HK-2 (cell line): ENCODE data around the gene FAM83B.
"Not testable (repeated sequence)": the region's sequence is repeated elsewhere in the genome, so short reads cannot be mapped to it uniquely, and the experiment has no call there.

ENCODE experiments used
- DNase-seq: peaks from one replicate; pipeline ENCODE4 v3.0.0-alpha.2; 2018; ENCODE audit not compliant: unreplicated experiment

FAM83B gene

DNA sequence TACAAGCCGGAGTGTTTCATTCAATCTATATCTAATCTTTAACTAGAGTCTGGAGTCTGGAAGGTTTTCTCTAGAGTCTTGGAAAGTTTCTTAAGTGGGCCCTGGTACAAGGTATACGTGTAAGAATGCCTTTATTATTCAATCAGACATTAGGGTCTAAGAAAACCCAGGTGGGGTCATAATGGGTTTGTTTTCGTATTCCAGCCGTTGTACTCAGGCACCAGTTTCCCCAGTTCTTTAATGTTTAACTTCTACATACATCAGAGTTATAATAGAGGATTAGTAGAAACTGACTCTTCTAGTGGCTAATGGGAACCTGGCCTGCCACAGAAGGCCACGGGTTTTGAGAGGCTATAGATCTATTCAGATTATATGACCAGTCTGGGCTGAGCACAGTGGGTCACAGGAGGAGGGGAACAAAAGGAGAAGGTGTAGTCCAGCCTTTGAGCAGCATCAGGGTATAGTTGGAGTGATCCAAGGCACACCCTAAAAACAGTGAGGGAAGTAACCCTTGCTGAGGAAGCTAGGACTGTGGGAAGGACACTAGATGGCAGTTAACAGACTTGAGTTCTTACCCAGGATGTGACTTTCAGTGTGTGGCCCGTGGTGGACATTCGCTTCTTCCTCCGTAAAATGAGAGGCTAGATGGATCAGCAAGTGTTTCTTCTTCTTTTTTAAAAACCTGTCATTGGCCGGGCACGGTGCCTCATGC is 15.5 kb downstream of the FAM83B start:
- DNase-seq, result no peak

DNA sequence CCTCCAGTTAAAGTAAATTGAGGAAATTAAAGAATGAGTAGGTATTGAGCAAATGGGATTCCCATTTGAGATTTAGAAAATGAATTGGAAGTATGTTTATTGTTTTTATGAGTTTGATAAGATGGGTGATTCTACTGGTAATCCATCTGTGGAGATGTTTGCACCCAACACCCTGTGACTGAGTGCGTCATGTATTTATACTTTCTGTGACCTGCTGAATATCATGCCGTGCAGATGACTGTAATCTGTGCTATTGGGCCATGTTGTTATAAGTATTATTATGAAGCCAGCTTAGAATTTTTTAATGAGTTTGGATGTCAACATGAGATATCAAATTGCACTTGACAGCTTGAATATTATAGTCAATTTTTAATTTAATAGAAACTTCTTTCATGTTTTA is 17.7 kb downstream of the FAM83B start:
- DNase-seq, result no peak

DNA sequence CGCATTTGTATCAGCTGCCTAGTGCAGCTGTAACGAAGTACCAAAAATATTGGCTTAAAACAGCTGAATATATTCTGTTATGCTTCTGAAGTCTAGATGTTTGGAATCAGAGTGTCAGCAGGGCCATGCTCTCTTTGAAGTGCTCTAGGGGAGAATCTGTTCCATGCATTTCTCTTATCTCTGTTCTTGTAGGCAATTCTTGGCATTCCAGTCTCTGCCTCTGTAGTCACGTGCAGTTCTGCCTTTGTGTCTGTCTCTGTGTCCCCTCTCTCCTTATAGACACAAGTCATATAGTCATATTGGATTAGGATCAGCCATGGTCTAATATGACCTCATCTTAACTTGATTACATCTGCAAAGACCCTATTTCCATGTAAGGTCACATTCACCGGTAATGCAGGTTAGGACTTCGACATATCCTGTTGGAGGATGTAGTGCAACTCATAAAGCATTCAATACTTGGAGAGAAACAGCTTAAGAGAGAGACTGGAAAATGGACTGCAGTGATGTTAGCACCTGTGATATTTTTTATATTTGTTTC is 18.6 kb downstream of the FAM83B start:
- no peak for DNase-seq

DNA sequence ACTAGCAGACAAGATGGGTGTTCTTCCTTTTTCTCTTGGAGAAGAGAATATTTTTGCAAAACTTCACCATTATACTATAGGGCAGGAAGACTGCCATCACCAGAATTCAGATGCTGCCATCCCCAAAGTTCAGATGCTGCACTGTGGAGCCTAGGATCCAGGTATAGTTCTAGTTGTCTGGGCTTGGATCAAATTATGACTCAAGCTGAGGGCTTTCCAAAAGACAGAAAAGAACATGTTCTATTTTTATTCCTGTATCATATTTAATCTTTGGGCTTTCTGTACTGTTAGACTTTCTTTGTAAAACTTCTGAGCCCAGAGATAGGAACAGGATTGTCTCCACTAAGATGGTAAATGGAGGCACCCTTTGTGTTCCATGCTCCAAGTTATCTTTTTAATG is 22.0 kb downstream of the FAM83B start:
- DNase-seq, result no peak

DNA sequence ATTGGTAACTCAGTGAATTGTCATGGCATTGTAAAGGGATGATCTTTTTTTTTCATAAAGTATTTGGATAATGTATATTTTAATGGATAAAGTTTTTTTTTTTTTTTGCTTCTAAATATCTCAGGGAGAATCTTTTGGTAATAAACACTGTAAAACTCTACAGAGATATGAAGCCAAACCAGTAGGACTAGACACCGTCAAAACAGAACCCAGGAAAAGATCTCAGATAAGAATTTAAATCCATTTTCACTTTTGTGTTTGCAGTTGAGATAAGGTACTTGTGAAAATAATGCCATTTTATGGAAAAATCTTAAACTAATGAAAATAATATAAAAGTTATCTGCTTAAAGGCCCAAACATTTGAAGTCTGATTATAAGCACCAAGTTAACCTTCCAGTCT is 27.0 kb downstream of the FAM83B start:
- no peak for DNase-seq

DNA sequence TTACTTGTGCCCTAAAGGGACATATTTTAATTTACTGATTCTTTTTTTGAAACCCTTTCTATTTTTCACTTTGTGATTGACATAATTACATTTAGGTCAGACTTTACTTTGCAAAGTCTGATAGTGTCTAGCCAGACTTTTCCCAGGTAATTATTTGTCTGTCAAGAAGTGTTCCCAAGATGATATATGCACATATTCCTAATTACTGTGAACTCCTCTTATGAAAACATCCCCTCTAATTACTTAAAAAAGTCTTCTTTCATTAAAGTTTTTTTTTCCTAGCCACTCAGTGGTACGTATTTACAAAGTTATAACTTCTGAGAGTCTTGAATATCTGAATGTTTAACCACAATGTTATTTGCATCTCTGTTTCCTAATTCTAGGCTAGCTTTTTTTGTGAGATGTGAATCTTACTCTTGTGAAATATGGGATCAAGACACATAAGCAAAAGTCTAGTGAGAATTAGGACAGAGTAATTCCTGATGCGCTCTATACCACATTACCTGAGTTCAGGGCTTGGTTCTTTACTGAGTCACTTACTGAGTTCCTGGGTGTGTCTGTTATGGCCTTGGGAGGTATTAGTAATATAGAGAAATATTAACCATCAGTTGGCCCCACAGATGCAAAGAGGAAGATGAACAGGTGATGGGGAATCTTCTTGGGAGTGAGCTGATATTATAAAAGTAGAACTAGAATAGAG is 27.9 kb downstream of the FAM83B start:
- no peak for DNase-seq

DNA sequence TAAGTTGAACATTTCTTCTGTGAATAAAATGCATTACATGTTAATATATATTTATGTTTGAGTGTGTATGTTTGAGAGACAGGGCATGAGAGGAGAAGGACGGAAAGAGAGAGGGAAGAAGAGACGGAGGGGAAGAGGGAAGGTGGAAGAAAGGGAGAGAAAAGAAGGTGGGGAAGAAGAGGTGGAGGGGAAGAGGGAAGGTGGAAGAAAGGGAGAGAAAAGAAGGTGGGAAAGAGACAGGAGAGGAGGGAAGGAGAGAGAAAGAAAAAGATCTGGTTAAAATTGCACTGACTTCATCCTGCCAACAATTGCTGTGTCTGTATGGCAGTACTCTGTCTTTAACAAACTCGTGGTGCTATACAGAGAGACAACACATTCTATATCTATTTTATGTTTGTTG is 29.0 kb downstream of the FAM83B start:
- no peak for DNase-seq

DNA sequence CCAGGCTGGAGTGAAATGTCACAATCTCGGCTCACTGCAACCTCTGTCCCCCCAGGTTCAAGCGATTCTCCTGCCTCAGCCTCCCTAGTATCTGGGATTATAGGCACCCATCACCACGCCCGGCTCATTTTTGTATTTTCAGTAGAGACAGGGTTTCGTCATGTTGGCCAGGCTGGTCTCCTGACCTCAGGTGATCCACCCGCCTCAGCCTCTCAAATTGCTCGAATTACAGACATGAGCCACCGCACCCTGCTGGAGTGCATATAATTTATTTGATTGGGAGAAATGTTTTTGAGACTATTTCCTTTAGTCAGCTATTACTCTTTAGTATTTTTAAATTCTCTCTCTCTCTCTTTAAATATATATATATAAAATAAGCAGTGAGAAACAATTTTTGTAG is 29.8 kb downstream of the FAM83B start:
- no peak for DNase-seq

DNA sequence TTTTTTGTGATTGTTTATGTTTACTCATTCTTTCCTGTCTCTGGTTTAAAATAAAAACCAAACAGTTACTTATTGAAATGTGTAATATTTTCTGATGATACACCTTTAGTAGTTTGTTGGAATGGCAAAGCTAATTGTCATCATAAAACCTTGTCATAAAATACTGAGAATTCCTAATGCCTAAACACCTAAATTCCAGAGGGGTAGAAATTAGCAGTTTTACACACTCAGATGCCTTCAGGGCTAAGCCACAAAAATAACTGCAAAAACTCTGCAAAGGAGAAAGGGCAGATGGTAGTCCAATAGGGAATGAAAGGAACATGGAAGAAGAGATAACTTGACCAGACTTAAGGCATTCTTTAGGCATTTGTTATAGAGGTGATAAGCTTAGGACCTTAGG is 30.3 kb downstream of the FAM83B start:
- no peak for DNase-seq

DNA sequence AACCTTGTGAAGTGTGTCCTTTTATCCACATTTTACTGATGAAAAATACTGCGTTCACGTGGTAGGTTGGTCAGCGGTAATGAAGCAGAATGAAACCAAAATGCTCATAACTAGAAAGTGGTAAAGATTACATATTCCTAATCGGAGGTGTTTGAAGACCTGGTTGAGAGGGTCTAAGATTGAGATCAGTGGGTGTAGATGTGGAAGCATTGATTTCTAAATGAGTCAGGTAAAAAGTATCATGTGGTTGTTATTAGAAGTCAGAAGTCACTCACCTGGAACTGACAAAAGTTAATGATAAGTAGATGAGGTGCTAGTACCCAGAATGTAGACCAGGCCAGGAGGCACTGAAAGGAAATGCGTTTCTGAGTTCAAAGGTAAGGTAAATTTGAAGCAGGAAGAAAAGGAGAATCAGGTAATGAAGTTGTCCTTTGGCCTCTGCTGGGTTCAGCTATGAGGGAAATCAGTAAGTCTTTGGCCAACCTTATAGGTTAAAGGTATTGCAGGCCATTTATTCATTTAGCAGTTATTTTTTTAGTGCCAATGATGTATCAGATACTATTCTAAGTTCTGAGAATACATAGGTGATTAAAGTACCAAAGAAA is 31.2 kb downstream of the FAM83B start:
- DNase-seq, result no peak

DNA sequence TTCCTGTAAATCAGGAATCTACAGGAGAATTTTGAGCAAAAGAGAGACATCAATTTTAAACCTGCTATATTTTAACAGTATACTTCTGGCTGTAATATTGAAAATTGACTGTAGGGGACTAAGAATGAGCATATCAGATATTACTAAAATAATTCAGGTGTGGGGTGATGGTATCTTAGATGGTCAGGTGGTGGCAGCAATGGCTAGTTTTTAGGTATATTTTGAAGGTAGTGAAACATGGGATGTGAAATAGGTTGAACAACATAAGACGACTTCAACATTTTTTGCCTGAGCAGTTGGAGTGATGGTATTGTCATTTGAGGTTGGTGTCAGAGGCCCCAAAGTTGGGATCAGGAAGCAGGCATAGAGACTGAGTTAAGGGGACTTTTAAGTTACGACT is 32.1 kb downstream of the FAM83B start:
- DNase-seq, result no peak

DNA sequence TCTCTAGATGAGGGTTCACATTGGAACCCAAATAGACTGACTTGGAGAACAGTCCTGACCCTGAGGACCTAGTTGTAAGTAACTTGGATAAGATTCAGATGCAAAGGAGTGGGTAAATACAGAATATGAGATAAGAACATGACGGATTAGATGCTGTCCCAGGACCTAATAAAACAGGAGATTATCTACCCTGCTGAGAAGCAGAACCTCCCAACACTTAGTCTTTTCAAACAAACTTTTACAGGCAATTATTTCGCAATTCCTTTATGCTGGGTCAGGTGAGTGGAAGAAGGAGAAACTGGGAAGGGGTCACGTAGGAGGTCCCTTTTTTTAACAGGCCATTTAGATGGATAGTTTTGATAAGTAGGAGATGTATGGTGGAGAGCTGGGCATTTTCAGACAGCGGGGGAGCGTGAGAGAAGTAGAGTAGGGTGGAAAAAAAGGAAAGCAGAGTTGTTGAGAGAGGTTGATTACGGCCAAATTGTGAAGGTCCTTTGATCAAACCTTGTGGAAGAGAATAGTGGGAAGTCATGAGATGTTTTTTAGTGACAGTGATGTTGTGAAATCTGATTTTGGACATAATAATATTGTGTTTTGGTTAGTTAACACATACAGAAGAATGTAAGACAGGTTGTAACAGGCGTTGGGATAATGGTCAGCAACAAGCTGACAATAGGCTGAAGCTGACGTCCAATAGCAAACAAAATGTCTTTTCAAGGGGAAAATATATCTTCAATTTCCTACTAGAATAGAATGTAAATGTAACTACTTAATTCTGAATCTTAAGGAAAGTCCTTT is 32.8 kb downstream of the FAM83B start:
- no peak for DNase-seq

DNA sequence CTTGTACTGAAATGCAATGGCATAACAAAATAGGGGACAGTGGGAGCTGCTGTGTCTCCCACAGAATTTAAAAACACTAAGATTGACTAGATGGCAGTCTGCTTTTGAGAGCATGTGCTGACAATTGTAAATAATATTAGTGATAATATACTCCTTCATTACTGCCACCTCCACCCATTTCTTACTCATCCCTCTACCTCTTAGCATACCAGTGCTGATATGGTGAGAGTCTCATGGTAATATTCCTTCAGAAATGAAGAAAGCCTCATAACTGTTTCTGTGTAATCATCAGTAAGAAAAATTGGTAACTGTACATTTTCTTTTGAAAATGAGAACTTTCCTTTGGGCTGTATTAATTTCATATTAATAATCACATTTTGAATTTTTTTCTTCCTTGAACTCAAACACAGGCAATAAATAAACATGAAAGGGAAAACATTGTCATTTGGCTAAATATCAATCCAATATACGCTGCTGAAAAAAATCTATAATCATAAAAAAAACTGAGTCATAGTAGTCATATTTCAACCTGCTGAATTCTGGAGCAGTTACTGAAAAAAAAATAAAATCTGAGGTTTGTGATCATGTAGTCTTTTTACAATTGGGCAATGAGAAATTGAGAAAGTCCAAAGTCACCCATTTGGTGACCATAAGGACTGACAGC is 34.6 kb downstream of the FAM83B start:
- no peak for DNase-seq

DNA sequence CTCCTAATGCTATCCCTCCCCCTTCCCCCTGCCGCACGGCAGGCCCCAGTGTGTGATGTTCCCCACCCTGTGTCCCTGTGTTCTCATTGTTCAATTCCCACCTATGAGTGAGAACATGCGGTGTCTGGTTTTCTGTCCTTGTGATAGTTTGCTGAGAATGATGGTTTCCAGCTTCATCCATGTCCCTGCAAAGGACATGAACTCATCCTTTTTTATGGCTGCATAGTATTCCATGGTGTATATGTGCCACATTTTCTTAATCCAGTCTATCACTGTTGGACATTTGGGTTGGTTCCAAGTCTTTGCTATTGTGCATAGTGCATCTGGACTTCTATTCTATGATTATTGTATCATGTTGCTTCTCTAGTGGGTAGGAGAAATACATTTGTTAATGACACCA is 35.3 kb downstream of the FAM83B start:
- not testable (repeated sequence) for DNase-seq

DNA sequence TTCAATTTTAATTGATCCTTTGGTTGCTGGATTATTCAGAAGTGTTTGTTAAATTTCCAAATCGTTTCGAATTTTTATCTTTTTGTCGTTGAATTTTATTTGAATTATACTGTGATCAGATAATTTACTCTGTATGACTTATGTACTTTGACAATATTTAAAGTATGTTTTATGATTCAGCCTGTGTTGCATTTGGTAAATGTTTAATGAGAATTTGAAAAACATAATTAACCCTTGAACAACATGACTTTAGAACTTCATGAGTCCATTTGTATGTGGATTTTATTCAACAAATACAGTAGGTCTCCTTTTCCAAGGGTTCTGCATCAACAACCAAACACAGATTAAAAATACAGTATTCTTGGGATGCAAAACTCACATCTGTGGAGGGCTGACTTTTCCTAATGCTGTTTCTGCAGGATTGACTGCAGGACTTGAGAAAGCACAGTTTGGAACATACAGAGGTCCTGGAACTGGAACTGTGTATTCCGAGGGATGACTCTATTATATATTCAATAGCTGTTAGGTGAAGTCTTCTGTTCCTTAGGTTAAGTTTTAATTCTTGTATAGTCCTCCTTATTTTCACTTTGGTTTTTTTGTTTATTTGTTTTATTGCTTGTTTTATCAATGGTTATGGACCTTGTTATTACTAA is 40.5 kb downstream of the FAM83B start:
- no peak for DNase-seq

DNA sequence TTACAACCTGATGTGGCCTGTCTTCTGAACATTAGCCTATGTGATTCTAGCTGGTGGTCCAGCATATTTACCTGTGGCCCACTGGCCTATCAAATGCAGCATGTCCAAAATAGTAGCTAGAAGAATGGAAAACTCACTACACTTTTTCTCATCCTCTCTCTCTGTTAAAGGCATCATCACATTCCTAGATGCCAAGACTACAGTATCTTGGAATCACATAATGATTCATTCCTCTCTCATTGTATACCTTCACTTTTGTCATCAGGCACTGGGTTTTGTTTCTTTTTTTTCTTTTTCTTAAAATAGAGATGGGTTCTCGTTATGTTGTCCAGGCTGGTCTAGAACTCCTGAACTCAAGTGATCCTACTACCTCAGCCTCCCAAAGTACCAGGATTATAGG is 45.0 kb downstream of the FAM83B start:
- no peak for DNase-seq

DNA sequence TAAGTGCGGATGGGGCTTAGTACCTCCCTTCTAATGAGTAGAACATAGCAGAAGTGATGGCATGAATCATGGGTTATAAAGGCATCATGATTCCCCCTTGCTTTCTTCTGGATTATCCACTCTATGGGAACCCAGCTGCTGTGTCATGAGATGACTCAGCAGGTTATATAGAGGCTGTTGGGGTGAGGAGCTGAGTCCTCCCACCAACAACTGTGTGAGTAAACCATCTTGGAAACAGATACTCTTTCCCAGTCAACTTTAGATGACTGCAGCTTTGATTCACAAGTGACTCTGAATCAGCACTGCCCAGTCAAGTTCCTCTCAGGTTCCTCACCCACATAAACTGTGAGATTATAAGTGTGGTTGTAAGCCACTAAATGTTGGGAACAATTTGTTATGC is 46.3 kb downstream of the FAM83B start:
- peak; percentile 38 for DNase-seq

DNA sequence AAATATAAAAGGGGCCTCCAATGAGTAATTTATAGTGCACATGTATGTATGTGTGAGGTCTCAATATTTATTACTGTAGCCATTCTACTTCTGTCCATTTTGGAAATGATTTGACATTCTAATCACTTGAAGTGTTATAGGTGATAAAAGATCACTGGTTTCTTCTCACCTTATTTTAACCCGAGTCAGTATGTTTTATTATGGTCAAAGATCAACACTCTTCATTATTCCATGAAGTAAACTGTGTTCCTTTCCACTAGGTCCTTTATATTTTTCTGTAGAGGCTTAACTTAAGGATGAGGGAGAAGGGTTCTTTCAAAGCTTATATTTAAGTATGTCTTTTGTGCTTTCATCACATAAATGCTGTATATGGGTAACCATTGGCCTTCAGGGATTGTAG is 47.2 kb downstream of the FAM83B start:
- DNase-seq, result no peak

DNA sequence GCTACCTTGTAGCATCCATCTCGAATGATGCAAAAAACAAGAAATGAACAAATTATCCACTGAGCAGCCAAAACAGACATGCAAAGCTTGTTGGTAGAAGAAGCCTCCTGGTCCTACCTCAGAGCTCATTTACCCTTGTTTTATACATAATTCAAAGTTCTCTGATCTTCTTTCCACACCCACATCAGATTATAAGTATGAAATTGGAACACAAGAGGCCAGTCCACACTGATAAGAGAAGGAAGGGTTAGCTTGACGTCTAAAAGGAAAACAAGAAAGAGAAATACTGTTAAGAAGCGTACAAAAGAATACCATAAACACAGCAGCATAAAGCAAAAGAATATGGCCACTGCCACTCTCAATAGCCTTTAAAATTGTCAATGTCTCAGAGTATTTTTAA is 49.7 kb downstream of the FAM83B start:
- no peak for DNase-seq

DNA sequence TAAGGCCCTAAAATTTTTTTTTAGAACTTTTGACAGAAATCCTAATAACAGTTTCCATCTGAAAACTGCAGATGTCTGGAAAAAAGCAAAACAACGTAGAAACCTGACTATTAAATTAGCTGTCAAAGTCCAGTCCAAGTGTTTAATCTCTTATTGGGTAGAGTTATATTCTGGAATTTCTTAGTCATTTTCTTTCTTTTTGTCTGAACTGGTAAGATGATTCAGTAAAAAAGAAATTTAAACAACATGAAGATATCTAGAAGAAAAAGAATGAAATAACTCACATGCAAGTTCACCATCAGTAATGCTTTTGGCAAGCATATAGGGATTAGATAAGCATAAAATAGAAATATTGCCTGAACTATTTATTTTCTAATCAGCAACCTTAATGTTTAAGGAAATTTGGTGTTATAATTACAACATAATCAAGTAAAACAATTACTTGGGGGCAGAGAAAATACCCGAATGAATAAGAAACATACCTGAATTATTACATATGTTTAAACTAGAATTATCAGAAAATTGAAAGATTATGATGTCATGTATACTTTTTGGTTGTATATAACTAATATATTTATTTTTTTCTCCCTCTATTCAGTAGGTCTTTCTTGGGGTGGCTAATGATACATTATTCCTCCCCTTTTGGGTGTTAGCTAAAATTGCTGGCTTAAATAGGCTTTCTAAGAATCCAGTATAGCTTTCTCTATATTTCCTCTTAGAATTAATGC is 51.1 kb downstream of the FAM83B start:
- no peak for DNase-seq
